Neural cell (in vitro differentiated cells): ENCODE measurements around the gene HDGFL3. TPM values are rescaled to one million over a fixed set of nuclear protein-coding genes. Genes with fewer than 3 reads are reported as not detected.

ENCODE experiments used
- polyA plus RNA-seq: library from polyadenylated mRNA; depleted of rRNA; stranded (reverse); fragments of >200 nt; gene quantifications from 2 replicates; pipeline ENCODE4 v1.2.3, GENCODE V29; 2014

The HDGFL3 gene
- polyA plus RNA-seq, 1 donor from 2014 or later: 339 TPM

Other genes starting within 250 kb of the HDGFL3 start
- gene RAMAC, start 221.6 kb downstream of the HDGFL3 start, polyA plus RNA-seq: 116 and 119 TPM in 2 replicates
- 17.2 and 23.4 TPM in 2 replicates for gene C15orf40, start 196.2 kb downstream of the HDGFL3 start, polyA plus RNA-seq
- 153 and 156 TPM in 2 replicates for gene BTBD1, start 140.6 kb downstream of the HDGFL3 start, polyA plus RNA-seq
- 0.16 TPM in 1 of 2 replicates, not detected in the other for gene TM6SF1, start 100.2 kb downstream of the HDGFL3 start, polyA plus RNA-seq
- gene BNC1, start 76.8 kb upstream of the HDGFL3 start, polyA plus RNA-seq: not detected in 2 replicates
- 85.8 and 104 TPM in 2 replicates for gene SH3GL3, start 239.5 kb upstream of the HDGFL3 start, polyA plus RNA-seq